ENCODE data around the gene SPPL2B.

Gene SPPL2B

GRCh38 chr19:2302319-2303210 lies 25.9 kb upstream of the SPPL2B start:
- no peak for DNase-seq (ENCODE audit: low spot score)

GRCh38 chr19:2303211-2303798 lies 25.2 kb upstream of the SPPL2B start:
- no peak for DNase-seq (ENCODE audit: low spot score)

- no peak for DNase-seq (ENCODE audit: low spot score)
Measured at GRCh38 chr19:2305452-2306280, 22.8 kb upstream of the SPPL2B start.

GRCh38 chr19:2306281-2306806 lies 22.1 kb upstream of the SPPL2B start:
- no peak for DNase-seq (ENCODE audit: low spot score)

GRCh38 chr19:2306971-2307370 lies 21.5 kb upstream of the SPPL2B start:
- no peak for DNase-seq (ENCODE audit: low spot score)

- DNase-seq (ENCODE audit: low spot score) = no peak
Measured at GRCh38 chr19:2307518-2308012, 20.9 kb upstream of the SPPL2B start.

GRCh38 chr19:2308114-2308556 lies 20.3 kb upstream of the SPPL2B start, which contains the start of gene LINGO3:
Gene LINGO3, minus strand, starts transcription at chr19:2308154. Its CDS starts 16,378 bp downstream, at chr19:2291776.
- no peak for DNase-seq (ENCODE audit: low spot score)

GRCh38 chr19:2309734-2310362 lies 18.6 kb upstream of the SPPL2B start:
- peak; percentile 40 for DNase-seq (ENCODE audit: low spot score)

GRCh38 chr19:2311093-2311492 lies 17.4 kb upstream of the SPPL2B start:
- no peak for DNase-seq (ENCODE audit: low spot score)

- no peak for DNase-seq (ENCODE audit: low spot score)
Measured at GRCh38 chr19:2312820-2313501, 15.5 kb upstream of the SPPL2B start.

GRCh38 chr19:2315121-2315817 lies 13.2 kb upstream of the SPPL2B start:
- DNase-seq (ENCODE audit: low spot score) = no peak

- no peak for DNase-seq (ENCODE audit: low spot score)
Measured at GRCh38 chr19:2315818-2316353, 12.6 kb upstream of the SPPL2B start.

- no peak for DNase-seq (ENCODE audit: low spot score)
Measured at GRCh38 chr19:2317300-2317699, 11.2 kb upstream of the SPPL2B start.

- DNase-seq (ENCODE audit: low spot score) = no peak
Measured at GRCh38 chr19:2317756-2318155, 10.7 kb upstream of the SPPL2B start.

GRCh38 chr19:2318923-2319322 lies 9.6 kb upstream of the SPPL2B start:
- no peak for DNase-seq (ENCODE audit: low spot score)

GRCh38 chr19:2319551-2319950 lies 8.9 kb upstream of the SPPL2B start:
- no peak for DNase-seq (ENCODE audit: low spot score)

- DNase-seq (ENCODE audit: low spot score) = no peak
Measured at GRCh38 chr19:2320049-2320448, 8.4 kb upstream of the SPPL2B start.

GRCh38 chr19:2320939-2321338 lies 7.5 kb upstream of the SPPL2B start:
- DNase-seq (ENCODE audit: low spot score) = no peak

- no peak for DNase-seq (ENCODE audit: low spot score)
Measured at GRCh38 chr19:2321565-2322283, 6.8 kb upstream of the SPPL2B start.

Measured in SW480 (cell line).